Measurements from ENCODE around the gene CACNA1I. TPM values are rescaled to one million over a fixed set of nuclear protein-coding genes. Genes with fewer than 3 reads are reported as not detected.

Gene CACNA1I
- total RNA-seq, 4 donors from 2014 or later: not detected

GRCh38 chr22:39714321-39714720 lies 143.8 kb downstream of the CACNA1I start:
- no peak overlapping the region for H3K27ac ChIP-seq
- no peak overlapping the region for H3K4me3 ChIP-seq
- ATAC-seq: no peak
- DNase-seq: no peak
- H3K9me3 ChIP-seq: no peaks in the 10 kb centered on the region
- intact Hi-C loops (cut with DNase I; ENCODE audit: low total_unique reads): no loop called here
- H3K27me3 ChIP-seq: no peaks in the 10 kb centered on the region
- peaks cover 0 to 3% of the 10 kb centered on the region in 2 donors for H3K4me1 ChIP-seq
- no peak for TF ChIP-seq CTCF (IDR thresholded peaks at IDR 0.05 in 4 of 5, conservative IDR thresholded peaks at IDR 0.05 in 1 of 5)
- no peak for TF ChIP-seq POLR2A (IDR thresholded peaks at IDR 0.05)
- H3K36me3 ChIP-seq: no peaks in the 10 kb centered on the region
- in situ Hi-C loops (cut with MboI; ENCODE audit: low sequenced_read_pairs in 4 of 4): no loop called here

- Histone ChIP-seq H3K27ac (no peak overlapping the region), H3K36me3 (no peaks in the 10 kb centered on the region), H3K4me3 (no peak overlapping the region), H3K27me3 (no peaks in the 10 kb centered on the region), H3K9me3 (no peaks in the 10 kb centered on the region), H3K4me1 (no peaks in the 10 kb centered on the region)
- intact Hi-C loops (cut with DNase I; ENCODE audit: low total_unique reads): no loop called here
- DNase-seq (no peak), ATAC-seq (no peak)
- in situ Hi-C loops (cut with MboI; ENCODE audit: low sequenced_read_pairs in 4 of 4): no loop called here
- TF ChIP-seq POLR2A (IDR thresholded peaks at IDR 0.05) (no peak), CTCF (IDR thresholded peaks at IDR 0.05 in 4 of 5, conservative IDR thresholded peaks at IDR 0.05 in 1 of 5) (no peak)
Observed at GRCh38 chr22:39715778-39716495, 145.4 kb downstream of the CACNA1I start.

- intact Hi-C loops (cut with DNase I; ENCODE audit: low total_unique reads): no loop called here
- no peak for DNase-seq
Observed at GRCh38 chr22:39716534-39716933, 146.0 kb downstream of the CACNA1I start.

DNA sequence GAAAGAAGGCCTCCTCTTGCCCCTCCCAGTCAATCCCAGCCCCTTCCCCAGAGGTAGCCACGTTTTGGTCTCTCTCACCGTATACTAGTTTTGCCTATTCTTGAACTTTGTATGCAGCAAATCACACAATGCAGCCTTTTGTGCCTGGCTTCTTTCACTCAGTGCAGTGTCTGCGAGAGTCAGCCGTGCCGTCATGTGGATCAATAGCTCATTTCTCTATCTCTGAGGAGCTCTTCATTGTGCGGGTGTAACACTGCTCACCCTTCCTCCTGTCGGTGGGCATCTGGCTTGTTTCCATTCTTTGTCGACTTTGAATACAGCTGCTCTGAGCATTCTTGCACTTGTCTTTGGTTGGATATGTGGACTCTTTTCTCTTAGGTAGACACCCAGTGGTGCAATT lies 146.5 kb downstream of the CACNA1I start:
- no peak overlapping the region for H3K4me3 ChIP-seq
- H3K27ac ChIP-seq: no peak overlapping the region
- TF ChIP-seq POLR2A (IDR thresholded peaks at IDR 0.05) (no peak), CTCF (IDR thresholded peaks at IDR 0.05 in 4 of 5, conservative IDR thresholded peaks at IDR 0.05 in 1 of 5) (no peak)
- no peak for ATAC-seq
- DNase-seq: no peak
- intact Hi-C loops (cut with DNase I; ENCODE audit: low total_unique reads) (no loop called here), in situ Hi-C loops (cut with MboI; ENCODE audit: low sequenced_read_pairs in 4 of 4) (no loop called here)
- no peaks in the 10 kb centered on the region for H3K4me1 ChIP-seq
- H3K9me3 ChIP-seq: no peaks in the 10 kb centered on the region
- no peaks in the 10 kb centered on the region for H3K36me3 ChIP-seq
- no peaks in the 10 kb centered on the region for H3K27me3 ChIP-seq

More at GRCh38 chr22:39716534-39716933, 146.0 kb downstream of the CACNA1I start:
- TF ChIP-seq CTCF (IDR thresholded peaks at IDR 0.05 in 4 of 5, conservative IDR thresholded peaks at IDR 0.05 in 1 of 5) (no peak), POLR2A (IDR thresholded peaks at IDR 0.05) (no peak)
- Histone ChIP-seq H3K27ac (no peak overlapping the region), H3K27me3 (no peaks in the 10 kb centered on the region), H3K4me3 (no peak overlapping the region), H3K36me3 (no peaks in the 10 kb centered on the region), H3K9me3 (no peaks in the 10 kb centered on the region), H3K4me1 (no peaks in the 10 kb centered on the region)
- ATAC-seq: no peak
- in situ Hi-C loops (cut with MboI; ENCODE audit: low sequenced_read_pairs in 4 of 4): no loop called here

- Histone ChIP-seq H3K27me3 (no peaks in the 10 kb centered on the region), H3K27ac (no peak overlapping the region), H3K4me3 (no peak overlapping the region), H3K9me3 (no peaks in the 10 kb centered on the region), H3K4me1 (no peaks in the 10 kb centered on the region), H3K36me3 (no peaks in the 10 kb centered on the region)
- no peak for DNase-seq
- intact Hi-C loops (cut with DNase I; ENCODE audit: low total_unique reads): no loop called here
- no peak for ATAC-seq
- in situ Hi-C loops (cut with MboI; ENCODE audit: low sequenced_read_pairs in 4 of 4): no loop called here
- TF ChIP-seq POLR2A (IDR thresholded peaks at IDR 0.05) (no peak), CTCF (IDR thresholded peaks at IDR 0.05 in 4 of 5, conservative IDR thresholded peaks at IDR 0.05 in 1 of 5) (no peak)
Observed at GRCh38 chr22:39718206-39718605, 147.7 kb downstream of the CACNA1I start.
